Pulmonary artery endothelial cell (primary cell): Measurements from ENCODE around the gene TFAP2B. TPM values are rescaled to one million over a fixed set of nuclear protein-coding genes. Genes with fewer than 3 reads are reported as not detected.

Experiments
- DNase-seq: peaks from one replicate; pipeline ENCODE4 v3.0.0-alpha.2; 2011; ENCODE audit warnings: low read depth, low spot score
- total RNA-seq: library from RNA; depleted of rRNA; stranded (reverse); fragments of >200 nt; gene quantifications from 2 replicates; pipeline ENCODE4 v1.2.3, GENCODE V29; 2014

TFAP2B gene
- total RNA-seq, 1 donor from 2014 or later = not detected

DNA sequence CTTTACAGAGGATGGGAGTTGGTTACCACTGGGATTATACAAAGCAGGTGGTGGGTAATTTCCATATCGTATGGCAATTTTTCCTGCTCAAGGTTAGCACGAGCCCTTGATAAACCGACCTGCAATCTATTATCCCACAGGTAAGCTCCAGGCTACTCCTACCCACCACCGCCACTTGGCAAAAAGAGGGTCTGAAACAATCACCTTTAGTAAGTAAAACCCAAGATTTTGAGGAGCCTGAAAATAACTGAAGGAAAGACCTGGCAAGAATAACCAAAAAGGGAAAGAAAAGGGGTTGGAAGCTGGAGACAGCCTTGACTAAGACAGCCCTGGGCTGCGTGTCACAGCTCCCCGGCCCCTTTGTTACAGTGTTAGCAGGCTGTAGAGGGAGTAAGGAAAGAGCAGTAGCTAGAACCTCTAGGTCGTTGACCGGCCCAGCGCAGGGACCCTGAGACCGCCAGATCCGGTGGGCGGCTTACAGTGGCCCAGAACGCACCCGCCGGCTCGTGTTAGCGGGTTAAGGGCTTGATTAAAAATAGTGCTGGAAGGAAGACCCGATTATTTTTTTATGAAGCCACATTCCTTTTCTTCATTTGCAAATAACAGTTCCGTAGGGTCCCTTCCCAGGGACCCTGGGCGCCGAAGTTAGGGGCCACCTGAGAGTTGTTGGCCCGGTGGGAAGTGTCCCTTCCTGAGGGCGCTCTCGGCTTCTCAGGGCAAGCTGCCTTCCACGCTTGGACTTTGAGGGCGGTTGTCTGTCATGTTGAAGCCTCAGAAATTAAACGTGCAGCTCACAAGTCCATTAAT is 30.5 kb downstream of the TFAP2B start:
- DNase-seq = no peak

DNA sequence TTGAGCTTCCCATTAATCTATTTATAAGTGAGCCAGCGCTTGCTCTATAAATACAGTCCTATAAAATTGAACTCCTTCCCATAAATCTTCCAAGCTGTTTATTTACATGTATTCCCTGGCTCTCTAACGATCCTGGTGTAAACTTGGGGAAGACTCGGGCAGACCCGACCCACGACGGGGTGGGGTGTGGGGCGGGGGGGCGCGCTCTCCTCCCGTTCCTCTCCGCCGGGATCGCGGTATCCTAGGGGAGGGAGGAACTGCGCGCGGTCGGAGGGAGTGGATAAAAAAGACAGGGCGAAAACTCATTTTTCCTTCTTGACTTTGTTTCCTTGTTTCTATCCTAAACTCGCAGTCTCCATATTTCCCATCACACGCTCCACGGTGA is 31.1 kb downstream of the TFAP2B start:
- DNase-seq = no peak

DNA sequence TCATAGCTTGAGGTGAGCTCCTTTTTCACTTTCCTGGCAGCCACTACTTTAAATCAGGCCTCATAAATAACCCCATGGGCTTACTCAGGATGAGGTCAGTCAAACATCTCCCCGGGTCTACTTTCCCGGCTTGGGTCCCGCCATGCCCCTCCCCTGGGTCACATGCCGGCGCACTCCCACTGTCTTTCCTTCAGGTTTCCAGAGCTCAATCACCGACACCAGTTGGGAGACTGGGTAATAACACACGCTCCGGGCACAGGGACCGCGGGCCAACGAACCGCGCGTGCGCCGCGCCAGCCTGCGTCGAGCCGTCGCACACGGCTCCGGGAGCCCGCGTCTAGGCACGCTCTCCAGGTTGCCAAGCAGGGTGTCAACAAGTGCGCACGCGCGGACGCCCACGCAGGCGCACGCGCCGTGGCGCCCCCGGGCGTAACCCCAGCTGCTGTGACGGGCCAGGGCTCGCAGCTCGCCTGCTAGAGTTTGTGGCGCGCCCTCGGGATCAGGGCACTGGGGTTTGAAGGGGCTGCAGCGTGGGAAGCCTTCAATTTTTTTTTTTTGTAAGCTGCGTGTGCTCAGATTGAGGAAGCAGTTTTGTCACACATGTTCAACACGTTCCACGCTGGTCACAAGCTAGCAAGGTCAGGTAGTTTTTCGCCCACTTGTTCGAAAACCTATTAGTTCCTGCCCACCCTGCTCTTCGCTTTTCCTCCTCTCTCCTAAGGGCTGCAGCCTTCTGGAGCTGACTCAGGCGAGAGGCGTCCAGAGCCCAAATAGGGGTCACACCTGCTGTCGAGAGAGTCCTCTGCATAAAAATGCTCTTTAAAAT is 31.8 kb downstream of the TFAP2B start:
- DNase-seq = no peak

DNA sequence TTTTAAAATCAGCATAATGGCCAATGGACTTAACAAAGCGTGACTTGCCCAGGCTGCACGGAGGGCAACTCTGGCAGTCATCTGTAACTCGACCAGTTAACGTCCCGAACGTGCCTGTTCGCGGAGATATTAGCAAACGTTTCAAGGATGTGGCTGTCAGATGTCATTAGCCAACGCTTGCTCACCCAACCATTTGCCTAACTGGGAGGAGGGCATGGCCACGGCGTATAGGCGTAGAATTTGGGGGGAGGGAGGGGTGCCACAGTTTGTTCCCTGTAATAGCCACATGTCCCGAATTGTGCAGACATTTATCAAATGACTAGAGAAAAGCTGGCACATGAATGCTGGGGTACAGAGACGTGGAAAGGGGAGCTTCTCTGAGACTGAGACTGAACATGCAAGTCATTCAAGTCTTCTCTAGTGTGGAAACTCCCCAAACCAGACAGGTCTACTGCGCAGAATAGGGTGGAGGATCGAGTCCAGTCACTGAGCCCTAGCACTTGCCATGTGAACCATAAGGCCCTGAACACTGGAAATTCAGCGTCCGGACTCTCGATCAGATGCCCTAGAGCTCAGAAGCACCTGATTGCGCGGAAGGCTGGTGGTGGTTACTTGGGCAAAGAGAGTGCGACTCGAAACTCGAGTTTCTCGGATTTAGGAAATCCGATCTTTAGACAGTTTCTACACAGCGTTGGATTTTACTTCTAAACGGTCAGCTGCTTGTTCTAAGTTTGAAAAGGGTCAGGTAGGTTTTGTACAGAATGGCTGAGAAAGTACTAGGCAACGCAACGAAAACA is 32.6 kb downstream of the TFAP2B start:
- DNase-seq = no peak

DNA sequence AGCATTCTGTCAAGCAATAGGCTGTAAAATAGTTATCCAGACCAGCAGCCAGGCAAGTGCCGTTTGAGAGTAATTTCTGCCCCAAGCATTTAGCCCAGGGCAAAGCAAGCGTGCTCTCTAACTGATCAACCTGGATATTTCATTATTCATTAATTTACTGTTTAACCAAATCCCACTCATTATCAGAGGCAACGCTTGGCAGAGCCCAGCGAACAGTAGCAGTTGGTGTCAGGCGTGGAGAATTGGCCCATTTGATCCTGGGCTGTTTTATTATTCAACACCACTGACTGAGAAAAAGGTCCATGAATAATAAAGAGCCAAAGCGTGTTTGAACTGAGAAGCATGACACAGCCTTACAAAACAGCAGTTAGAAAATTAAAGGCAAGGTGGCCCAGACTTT is 35.3 kb downstream of the TFAP2B start:
- no peak for DNase-seq

DNA sequence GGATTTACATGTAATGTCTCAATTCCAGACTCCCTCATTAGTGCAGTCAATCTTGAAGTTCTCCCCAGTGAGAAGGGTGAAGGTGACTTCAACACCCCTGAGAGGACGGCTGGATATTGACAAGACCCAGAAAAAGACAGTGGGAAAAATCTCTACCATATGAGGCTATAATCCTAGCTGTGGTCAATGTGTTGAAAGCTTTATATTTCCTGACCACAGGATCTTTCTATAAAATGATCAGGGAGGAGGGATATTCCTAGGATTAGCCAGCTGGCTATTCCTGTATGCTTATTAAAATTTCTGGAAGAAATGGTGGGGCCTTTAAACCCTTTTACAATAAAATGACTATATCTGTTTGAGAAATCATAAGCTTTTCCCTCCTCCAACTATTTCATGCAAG is 43.0 kb downstream of the TFAP2B start:
- DNase-seq = no peak

DNA sequence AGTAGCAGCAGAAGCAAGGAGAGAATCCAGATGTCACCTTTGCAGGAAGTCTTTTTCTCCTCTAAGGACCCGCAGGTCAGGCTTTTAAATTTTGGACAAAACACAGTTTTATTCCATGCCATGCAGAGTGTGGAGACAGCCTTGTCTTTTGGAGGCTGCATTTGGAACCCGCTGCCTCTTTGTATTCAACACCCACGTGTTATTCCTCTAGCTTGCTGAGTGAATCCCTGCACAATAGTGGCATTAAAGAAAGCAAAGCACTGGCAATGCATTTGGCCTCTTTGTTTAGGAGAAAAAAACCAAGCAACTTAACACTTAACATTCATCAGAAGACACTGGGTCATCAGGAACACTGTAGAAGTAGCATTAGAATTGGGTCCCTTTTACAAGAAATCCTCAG is 43.5 kb downstream of the TFAP2B start:
- no peak for DNase-seq

DNA sequence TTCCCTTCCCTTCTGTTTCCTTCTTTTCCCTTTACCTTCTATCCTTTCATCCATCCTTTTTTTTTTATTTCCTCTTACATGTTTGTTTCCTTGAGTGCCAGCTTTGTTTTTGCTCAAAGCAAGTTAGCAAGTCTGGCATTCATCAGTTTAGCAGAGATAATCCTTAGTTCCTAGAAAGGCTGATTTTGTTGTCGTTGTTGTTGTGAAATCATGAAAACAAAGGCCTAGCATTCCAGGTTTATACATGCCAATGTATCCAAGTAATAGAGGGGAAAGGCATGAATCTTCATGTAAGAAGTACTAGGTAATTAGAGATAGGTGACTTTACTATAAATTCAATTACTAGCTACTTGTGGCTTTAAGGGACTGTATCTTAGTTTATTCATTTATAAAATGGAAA is 45.9 kb downstream of the TFAP2B start:
- no peak for DNase-seq

DNA sequence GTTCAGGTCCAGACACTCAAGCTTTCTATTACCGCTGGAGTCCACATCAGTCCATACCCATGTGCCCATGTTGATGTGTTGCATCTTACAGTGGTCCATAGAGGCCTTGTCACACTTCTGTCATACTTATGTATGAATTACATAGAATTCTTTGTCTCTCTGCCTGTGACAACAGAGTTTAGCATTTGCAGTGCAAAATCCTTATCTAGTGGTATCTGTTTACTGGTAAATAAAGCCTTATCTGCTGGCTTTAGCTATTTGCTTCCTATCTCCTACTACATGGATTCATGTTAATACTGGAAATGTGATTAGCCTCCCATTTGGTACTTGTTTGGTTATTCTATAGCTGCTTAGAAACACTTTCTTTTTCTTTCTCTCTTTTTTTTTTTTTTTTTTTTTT is 49.8 kb downstream of the TFAP2B start:
- no peak for DNase-seq

DNA sequence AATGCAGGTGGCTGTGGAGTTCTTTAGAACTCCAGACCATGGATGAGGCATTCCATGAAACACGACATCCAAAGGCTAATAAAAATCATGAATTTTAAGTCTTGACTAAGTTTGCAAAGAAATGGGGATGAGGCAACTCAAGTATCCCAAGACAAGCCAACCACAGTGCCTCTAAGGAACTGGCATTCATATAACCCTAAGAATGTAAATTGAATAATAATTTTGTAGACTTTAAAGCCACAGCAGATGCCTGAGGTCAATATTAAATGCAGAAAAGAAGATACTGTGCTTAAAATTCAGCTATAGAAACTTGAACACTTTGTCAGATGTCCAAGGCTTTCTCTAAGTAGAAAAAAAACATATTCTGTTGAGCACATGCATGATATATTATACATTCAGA is 54.5 kb downstream of the TFAP2B start:
- no peak for DNase-seq

DNA sequence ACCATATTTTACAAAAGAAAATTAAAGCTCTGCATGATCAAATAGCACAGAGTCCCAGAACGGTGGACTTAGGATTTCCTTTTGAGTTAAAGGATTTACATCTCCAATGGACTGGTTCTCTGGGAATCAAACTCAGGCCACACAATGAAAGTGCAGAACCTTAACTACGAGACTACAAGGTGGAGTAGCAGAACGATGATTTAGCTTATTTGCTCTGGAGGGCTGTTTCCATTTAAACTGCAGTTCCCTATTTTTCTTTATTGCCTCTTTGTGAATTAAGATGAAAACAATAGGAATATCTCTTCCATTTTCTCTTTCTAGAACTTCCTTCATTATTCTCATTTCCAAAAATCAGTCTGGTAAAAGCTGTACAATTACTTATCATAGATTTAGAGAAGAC is 65.7 kb downstream of the TFAP2B start:
- DNase-seq = no peak

DNA sequence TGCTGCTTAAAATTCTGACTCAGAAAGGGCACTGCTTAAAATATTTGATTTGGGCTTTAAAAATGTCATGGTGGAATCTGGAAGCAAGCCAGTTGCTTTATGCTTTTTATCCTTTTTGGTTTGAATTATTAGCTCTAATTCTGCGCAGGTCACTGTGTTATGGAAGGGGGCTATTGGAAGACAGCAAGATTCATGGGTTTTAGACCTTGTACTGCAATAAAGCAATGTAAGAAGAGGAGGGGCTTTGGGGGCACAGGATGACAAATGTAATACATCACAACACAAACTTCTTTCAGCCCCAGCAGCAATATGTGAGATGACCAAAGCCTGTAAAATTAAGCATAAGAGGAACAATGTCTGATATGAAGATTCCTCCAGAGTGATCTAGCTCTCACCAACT is 68.4 kb downstream of the TFAP2B start:
- no peak for DNase-seq

DNA sequence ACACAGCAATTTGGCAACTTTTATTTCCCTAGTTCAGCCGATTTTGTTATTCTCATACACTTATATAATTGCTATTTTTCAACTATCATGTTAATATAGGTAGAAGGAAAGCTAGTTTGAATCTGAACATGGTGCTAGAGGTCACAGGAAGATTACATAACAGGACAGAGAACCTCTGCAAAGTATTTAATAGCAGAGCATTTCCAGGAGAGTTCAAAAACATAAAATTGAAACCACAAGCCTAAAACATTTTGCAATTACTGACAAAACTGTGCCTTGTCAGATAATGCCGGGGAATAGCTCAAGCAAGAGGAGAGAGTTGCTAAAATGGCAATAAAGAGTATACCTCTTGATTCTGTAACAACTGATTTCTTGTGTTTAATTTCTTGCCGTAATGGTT is 70.8 kb downstream of the TFAP2B start:
- no peak for DNase-seq

DNA sequence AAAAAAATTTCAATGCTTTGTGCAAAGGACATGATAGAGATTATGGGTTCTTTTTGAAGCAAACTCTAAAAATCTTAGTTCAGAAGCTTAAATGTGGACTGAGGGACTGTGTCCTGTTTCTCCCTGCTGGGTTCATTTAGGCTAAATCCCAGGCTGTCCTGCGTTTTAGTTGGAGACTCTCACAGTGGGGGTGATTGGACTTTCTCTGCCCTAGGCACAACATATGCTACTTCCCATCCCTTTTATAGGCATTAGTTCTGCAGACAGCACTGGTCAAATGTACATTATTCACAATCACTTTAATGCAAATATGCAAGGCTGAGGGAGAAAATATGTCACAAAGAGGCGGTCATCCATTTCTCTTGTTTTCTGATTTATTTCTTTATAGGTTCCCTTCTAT is 71.3 kb downstream of the TFAP2B start:
- no peak for DNase-seq

DNA sequence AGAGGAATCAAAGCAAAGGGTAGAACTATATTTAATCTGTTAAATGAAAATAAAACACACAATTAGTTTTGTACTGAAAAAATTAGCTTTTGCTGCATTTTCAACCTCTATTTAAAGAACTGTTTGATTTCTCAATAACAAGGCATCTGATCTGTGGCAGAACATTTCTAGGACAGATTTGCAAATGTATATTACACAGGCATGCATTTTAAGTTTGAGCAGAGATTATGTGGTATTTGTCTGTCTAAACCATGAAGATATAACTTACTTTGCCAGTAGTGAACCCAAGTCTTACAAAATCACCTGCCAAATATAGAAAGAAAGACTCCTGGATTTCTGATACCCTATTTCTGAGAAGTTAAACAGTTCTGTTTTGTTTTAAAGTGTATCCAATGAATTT is 71.9 kb downstream of the TFAP2B start:
- DNase-seq = no peak

DNA sequence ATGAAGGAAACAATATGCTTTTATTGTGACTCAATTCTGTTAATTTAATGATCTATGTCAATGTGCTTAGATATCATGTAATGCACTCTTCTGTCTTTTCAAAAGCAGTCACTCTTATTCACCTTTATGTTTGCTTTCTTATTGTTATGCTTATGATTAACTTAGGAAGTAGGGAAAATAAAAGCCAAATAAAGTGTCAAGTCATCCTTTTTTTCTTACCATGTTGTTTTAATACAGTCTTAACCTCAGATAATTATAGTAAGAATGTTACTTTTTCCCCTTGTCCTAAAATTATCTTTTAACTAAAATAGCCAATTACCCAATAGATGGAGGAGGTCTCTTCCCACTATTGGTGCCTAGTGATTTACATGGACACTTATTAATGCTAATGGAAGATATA is 72.6 kb downstream of the TFAP2B start:
- no peak for DNase-seq

Other genes with a start within 250 kb of the TFAP2B start
- gene TFAP2D, start 105.3 kb upstream of the TFAP2B start, total RNA-seq = not detected in 2 replicates